HUES6 (cell line): ENCODE results near the gene KCND3.

Source experiments
- H3K27ac ChIP-seq: 2 replicates; pipeline ENCODE4 v1.7.0; 2013; ENCODE audit warnings: low read depth, mild to moderate bottlenecking, low read length, inconsistent platforms
- H3K27me3 ChIP-seq: 2 replicates; pipeline ENCODE4 v1.6.1; 2013; ENCODE audit warnings: low read length; ENCODE audit not compliant: control insufficient read depth, insufficient read depth
- H3K36me3 ChIP-seq: 2 replicates; pipeline ENCODE4 v1.6.1; 2013; ENCODE audit warnings: low read length; ENCODE audit not compliant: control insufficient read depth, insufficient read depth
- H3K4me1 ChIP-seq: 2 replicates; pipeline ENCODE4 v1.6.1; 2013; ENCODE audit warnings: low read length; ENCODE audit not compliant: control insufficient read depth, insufficient read depth
- H3K4me3 ChIP-seq: 2 replicates; pipeline ENCODE4 v1.5.1; 2013; ENCODE audit warnings: low read depth, low read length
- H3K9ac ChIP-seq: one replicate; pipeline ENCODE4 v1.6.1; 2013; ENCODE audit warnings: mild to moderate bottlenecking, low read length
- H3K9me3 ChIP-seq: 2 replicates; pipeline ENCODE4 v1.6.1; 2013; ENCODE audit warnings: low read depth, low read length; ENCODE audit not compliant: control insufficient read depth, insufficient read depth

KCND3 gene

DNA sequence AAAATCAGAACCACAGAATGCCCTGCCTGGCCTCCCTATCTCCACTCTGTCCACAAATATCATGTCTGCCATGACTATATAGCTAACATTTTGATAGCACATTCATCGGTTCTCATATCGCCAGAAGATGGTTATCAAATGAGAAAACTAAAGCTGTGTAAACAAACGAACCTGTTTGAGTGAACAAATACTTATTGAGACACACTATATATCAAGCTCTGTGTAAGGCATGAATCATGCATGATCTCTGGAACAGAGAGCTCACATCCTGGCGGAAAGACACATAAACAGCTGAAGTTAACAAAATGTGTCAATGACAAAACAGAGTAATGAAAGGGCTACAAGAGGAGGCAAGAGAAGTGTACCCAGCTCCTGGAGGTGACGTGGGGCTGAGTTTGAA lies 13.1 kb downstream of the KCND3 start:
- no peak overlapping the region for H3K27ac ChIP-seq
- no peak overlapping the region for H3K4me3 ChIP-seq
- H3K9ac ChIP-seq, result no peak overlapping the region
- peaks cover 55% of the 10 kb centered on the region for H3K27me3 ChIP-seq
- no peaks in the 10 kb centered on the region for H3K9me3 ChIP-seq
- no peaks in the 10 kb centered on the region for H3K4me1 ChIP-seq
- H3K36me3 ChIP-seq, result no peaks in the 10 kb centered on the region

DNA sequence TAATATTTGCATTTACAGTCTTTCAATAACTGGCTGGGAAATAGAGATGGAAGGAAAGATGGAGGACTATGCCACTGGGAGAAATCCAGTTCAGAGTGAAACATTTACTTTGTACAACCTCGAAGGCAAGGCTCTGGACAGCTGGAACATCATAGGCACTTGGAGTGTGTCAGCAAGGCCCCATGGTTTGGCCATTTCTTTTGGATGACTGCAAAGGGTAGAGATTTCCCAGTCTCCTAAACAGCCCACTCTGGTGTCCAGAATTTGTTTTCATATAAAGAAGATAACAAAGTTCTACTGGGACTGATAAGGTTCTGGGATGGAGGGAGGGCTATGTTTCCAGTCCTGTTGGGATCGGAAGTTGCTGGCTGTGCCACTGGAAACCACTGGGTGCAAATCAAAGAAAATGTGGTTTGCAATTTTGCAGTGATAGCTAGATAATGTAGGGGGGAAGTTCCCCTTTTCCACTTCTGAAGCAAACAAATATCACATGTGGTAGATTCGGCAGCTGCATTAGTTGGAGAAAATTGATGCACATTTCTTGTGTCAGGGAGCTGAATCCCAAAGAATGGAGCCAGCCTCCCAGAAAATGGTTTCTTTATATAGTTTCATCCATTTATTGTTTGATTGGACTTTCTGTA lies 16.2 kb downstream of the KCND3 start:
- Histone ChIP-seq H3K4me3 (no peak overlapping the region), H3K4me1 (no peaks in the 10 kb centered on the region), H3K36me3 (no peaks in the 10 kb centered on the region), H3K27me3 (peaks cover 51% of the 10 kb centered on the region), H3K27ac (no peak overlapping the region), H3K9ac (no peak overlapping the region), H3K9me3 (no peaks in the 10 kb centered on the region)

DNA sequence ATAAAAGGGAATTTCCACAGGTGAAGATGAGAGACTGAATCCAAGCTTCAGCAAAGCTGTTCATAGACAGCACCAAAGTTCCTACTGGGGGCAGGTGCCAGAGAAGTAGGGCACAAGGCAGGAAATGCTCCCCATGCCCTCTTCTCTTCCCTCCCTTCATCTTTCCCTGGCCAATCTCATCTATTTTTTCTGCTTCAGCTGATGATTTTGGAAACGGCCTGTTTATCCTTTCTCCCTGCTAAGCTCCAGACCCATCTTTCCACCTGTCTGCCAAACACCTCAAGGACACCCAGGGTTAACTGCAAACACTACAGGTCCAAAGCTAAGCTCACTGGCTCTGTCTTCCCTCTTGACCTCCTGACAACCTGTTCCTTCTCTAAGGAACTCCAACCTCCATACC lies 18.1 kb downstream of the KCND3 start:
- no peaks in the 10 kb centered on the region for H3K36me3 ChIP-seq
- no peak overlapping the region for H3K4me3 ChIP-seq
- H3K9ac ChIP-seq, result no peak overlapping the region

DNA sequence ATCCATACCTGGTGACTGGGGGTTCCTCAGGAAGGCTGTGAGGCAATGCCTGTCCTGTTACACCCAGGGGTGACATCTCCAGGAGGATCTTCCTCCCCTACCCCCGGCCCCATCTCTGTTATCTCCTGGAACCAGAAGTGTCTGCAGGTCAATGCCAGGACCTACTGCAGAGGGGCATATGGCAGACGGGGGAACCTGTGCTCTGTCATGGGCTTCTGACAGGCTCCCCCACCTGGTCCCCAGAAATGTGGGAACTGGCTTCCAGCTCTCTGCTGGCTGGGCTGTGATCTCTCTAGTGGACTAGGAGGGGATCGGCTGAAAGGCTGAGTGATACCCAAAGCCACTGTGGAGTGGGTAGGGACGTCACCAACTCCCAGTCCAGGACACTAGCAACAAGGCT lies 21.0 kb downstream of the KCND3 start:
- Histone ChIP-seq H3K9ac (no peak overlapping the region), H3K27me3 (peaks cover 30% of the 10 kb centered on the region; the same call in 1 of the 2 replicates), H3K4me3 (no peak overlapping the region), H3K4me1 (peaks cover 12% of the 10 kb centered on the region), H3K9me3 (no peaks in the 10 kb centered on the region), H3K36me3 (no peaks in the 10 kb centered on the region), H3K27ac (no peak overlapping the region)

More for the DNA sequence above, 18.1 kb downstream of the KCND3 start:
- Histone ChIP-seq H3K27me3 (peaks cover 47% of the 10 kb centered on the region; the same call in 1 of the 2 replicates), H3K9me3 (no peaks in the 10 kb centered on the region), H3K27ac (no peak overlapping the region), H3K4me1 (no peaks in the 10 kb centered on the region)

DNA sequence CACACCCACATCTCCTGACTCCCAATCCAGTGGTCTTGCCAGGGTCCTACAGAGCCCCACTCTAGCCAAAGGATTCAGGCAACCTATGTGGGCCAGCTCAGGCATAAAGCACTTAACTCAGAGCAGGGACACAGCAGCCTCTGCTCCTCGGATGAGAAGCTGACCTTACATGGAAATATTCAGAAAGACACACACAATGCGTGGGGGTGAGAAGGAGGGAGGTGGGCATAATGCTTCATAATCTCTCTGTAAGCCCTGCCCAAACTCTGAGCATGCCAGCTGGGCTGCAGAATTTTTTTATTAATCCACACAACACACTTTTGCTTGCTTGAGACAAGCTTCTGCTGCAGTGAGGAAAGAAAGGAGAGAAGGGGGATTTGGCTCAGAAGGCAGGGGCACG lies 21.6 kb downstream of the KCND3 start:
- no peak overlapping the region for H3K4me3 ChIP-seq
- peaks cover 27% of the 10 kb centered on the region; the same call in 1 of the 2 replicates for H3K27me3 ChIP-seq
- H3K9me3 ChIP-seq, result no peaks in the 10 kb centered on the region
- no peaks in the 10 kb centered on the region for H3K36me3 ChIP-seq
- H3K4me1 ChIP-seq, result peaks cover 12% of the 10 kb centered on the region
- H3K27ac ChIP-seq, result no peak overlapping the region
- H3K9ac ChIP-seq, result no peak overlapping the region

DNA sequence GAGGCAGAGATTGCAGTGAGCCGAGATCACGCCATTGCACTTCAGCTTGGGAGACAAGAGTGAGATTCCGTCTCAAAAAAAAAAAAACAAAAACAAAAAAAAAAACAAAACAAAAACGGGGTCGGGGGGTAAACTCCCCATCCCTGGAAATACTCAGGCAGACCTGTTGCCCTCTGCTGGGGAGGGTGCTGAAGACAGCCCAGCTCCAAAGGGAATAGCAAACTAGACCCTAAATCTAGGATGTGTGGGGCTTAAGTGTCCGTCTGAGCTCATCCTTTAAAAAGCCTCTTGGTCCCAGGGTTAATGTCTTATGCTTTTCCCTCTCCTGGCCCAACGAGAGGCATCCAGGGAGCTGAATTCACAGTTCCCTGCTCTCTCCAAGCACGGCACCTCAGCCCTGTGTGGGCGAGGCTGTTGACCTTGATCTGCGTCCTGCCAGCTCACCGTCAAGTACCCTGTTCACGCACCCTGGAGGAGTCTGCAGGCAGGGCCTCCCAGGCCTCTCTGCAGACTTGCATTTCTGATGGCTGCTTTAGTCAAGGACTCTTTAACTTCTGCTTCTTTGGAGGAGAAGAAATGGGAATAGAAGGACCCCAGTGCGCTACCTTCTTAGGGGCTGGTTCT lies 22.3 kb downstream of the KCND3 start:
- Histone ChIP-seq H3K36me3 (no peaks in the 10 kb centered on the region), H3K4me1 (peaks cover 12% of the 10 kb centered on the region), H3K9me3 (no peaks in the 10 kb centered on the region), H3K27ac (no peak overlapping the region), H3K27me3 (peaks cover 22% of the 10 kb centered on the region; the same call in 1 of the 2 replicates), H3K4me3 (no peak overlapping the region), H3K9ac (no peak overlapping the region)

DNA sequence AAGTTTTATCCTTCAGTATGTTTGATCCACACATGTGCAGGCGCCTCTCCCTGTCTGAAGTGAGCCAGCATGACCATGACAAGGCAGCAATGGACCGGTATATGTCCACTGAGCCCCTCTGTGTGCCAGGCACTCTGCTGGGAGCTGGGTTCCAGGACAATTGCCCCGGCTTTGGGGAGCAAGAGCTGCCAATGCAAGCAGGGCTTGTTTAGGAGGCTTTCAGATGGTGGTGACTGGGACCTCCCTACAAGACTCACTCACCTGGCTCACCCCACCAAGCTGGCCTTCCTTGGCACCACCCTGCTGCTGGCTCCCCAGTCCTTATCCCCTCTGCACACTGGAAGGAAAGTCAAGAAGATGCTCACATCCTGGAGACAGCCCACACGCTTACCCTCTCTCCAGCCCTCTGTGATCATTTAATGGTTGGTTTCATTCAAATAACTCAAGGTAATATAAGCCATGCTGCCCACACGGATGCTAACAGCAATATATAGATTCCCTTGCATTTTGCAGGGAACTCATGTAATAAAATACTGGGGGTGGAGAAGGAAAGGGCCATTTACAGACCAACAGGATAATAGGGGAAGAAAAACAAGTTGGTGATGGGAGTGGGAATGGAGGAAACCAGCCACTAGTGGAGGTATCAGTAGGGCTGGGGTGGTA lies 23.6 kb downstream of the KCND3 start:
- Histone ChIP-seq H3K36me3 (no peaks in the 10 kb centered on the region), H3K27ac (no peak overlapping the region), H3K4me1 (peaks cover 12% of the 10 kb centered on the region), H3K27me3 (peaks cover 14% of the 10 kb centered on the region; the same call in 1 of the 2 replicates), H3K9ac (no peak overlapping the region), H3K4me3 (no peak overlapping the region), H3K9me3 (no peaks in the 10 kb centered on the region)

DNA sequence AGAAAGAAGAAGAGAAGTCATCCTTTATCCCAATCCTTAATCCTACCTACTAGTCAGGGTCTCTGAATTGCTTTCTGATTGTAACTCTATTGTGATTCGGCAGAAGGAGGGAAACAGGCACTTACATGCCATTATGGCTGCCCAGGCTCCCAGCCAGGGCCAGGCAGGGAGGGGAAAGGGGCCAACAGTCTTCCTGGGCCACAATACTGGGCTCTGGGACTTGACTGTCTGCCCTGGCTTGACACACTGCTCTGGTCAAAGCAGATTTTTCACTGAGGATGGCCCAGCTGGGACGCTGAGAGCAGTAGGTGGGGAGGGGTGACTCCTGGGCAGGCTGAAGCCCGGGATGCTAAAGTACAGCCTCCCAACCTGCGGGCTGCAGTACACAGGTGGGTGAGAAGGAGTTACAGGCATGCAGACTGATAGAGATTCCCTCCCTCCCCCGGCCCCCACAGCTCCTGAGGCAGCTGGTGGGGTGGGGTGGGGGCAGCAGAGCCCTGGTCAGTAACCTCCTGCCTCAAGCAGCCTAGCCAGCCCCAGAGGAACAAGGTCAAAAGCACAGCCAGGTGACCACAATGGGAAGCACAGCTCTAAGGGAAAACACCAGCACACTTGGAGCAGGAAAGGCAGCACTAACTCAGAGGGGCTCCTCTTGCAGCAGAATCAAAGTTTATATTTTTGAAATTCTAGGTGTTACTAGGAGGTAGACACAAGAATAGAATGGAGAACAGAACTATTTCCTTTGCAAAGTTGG lies 25.3 kb downstream of the KCND3 start:
- Histone ChIP-seq H3K9ac (no peak overlapping the region), H3K9me3 (no peaks in the 10 kb centered on the region), H3K4me1 (peaks cover 12% of the 10 kb centered on the region), H3K27me3 (peaks cover 5% of the 10 kb centered on the region; the same call in 1 of the 2 replicates), H3K4me3 (no peak overlapping the region), H3K36me3 (no peaks in the 10 kb centered on the region), H3K27ac (no peak overlapping the region)

DNA sequence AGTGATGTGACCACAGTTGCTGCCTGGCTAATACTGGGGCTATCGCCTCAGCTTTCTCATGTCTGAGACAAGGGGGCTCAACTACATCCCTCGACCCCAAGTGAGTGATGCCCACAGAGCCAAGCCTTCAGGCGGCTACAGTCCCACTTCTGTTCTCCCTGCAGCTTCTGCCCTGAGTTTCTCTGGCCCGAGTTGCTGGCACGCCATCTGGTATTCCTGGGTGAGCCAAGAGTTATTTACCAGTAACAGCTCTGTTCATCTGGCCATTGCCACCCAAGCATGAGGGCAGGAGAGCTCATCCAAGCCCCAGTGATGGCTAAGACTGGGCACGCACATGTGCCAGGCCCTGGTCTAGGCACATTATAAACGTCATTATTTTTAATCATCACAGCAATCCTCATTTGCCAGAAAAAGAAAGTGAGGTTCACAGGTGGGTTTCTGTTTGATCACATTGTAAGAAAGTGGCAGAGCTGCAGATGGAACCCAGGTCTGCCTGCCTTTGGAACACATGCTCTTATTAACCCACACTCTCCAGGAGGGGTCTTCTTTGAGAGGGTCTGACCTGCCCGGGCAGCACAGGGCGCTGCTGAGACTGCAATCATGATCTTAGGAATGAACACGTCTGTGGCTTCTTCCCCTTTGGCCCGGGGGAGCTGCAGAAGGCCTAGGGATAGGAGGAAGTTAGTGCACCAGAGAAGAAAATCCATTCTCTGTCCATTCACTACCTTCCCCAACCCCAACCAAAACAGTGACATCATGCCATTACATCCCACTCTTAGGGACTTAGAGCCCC lies 27.5 kb downstream of the KCND3 start:
- Histone ChIP-seq H3K4me1 (peaks cover 12% of the 10 kb centered on the region), H3K27ac (no peak overlapping the region), H3K9ac (no peak overlapping the region), H3K9me3 (no peaks in the 10 kb centered on the region), H3K27me3 (no peaks in the 10 kb centered on the region; the same call in 1 of the 2 replicates), H3K4me3 (no peak overlapping the region), H3K36me3 (no peaks in the 10 kb centered on the region)

DNA sequence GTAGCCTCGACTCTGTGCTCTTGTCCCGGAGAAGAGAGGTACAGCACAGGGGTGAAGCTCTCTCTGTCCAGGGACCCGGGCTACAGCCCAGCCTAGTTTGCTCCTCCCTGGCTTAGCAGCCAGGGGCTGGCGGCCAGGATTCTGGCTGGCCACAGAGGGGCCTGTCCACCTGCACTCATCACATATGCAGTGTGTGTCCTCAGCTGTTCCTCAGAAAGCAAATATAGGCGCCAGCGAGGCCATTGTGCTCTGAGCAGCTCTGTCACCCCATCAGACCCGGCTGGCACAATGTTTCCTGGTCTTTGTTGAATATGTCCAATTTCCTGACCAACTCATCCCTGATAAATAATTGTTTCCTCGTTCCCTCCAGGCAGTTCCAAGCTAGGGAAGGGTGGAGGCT lies 28.5 kb downstream of the KCND3 start:
- peaks cover 12% of the 10 kb centered on the region for H3K4me1 ChIP-seq
- no peak overlapping the region for H3K27ac ChIP-seq
- H3K36me3 ChIP-seq, result no peaks in the 10 kb centered on the region
- no peaks in the 10 kb centered on the region; the same call in 1 of the 2 replicates for H3K27me3 ChIP-seq
- no peak overlapping the region for H3K4me3 ChIP-seq
- H3K9me3 ChIP-seq, result no peaks in the 10 kb centered on the region
- no peak overlapping the region for H3K9ac ChIP-seq
